MCF 10A (cell line): Measurements from ENCODE around the gene SEMA4D. TPM values are rescaled to one million over a fixed set of nuclear protein-coding genes. Genes with fewer than 3 reads are reported as not detected.

Experiments
- BruUV-seq: library from RNA; stranded (reverse); fragments of 400-500 nt; replicated peaks from 2 replicates; lab custom pipeline; 2021; lab: Mats Ljungman, UMichigan
- CTCF ChIA-PET: fragments of 300-600 bp; sonication (Branson Sonifier 250); formaldehyde crosslinking; extraction: SDS; loops from one replicate; lab custom pipeline; 2021; ENCODE audit warnings: antibody characterized with exemption, inconsistent platforms; lab: Yijun Ruan, JAX
- POLR2A ChIA-PET: fragments of 300-600, 350-650 bp; sonication (Branson Sonifier 250); formaldehyde crosslinking; extraction: SDS; loops from one replicate; lab custom pipeline; 2020; ENCODE audit warnings: antibody characterized with exemption, inconsistent platforms; lab: Yijun Ruan, JAX
- DNase-seq: peaks from one replicate; pipeline ENCODE4 v3.0.0-alpha.2; 2018; ENCODE audit not compliant: unreplicated experiment
- H3K27ac Mint-ChIP-seq: one replicate; pipeline ENCODE4 v1.8.0; 2022; ENCODE audit warnings: mild to moderate bottlenecking, low read depth, mixed read lengths; ENCODE audit not compliant: unreplicated experiment
- H3K27me3 Mint-ChIP-seq: one replicate; pipeline ENCODE4 v1.8.0; 2022; ENCODE audit warnings: mixed read lengths; ENCODE audit not compliant: insufficient read depth, unreplicated experiment
- H3K36me3 Mint-ChIP-seq: one replicate; pipeline ENCODE4 v1.8.0; 2022; ENCODE audit warnings: mild to moderate bottlenecking, moderate library complexity, mixed read lengths; ENCODE audit not compliant: insufficient read depth, unreplicated experiment
- H3K4me1 Mint-ChIP-seq: one replicate; pipeline ENCODE4 v1.8.0; 2022; ENCODE audit warnings: mixed read lengths; ENCODE audit not compliant: insufficient read depth, unreplicated experiment
- H3K4me3 Mint-ChIP-seq: one replicate; pipeline ENCODE4 v1.8.0; 2022; ENCODE audit warnings: mild to moderate bottlenecking, moderate library complexity, mixed read lengths; ENCODE audit not compliant: unreplicated experiment
- H3K9me3 Mint-ChIP-seq: one replicate; pipeline ENCODE4 v1.8.0; 2022; ENCODE audit warnings: mixed read lengths; ENCODE audit not compliant: unreplicated experiment
- intact Hi-C: fragments of 100-400 bp; cut with micrococcal nuclease; formaldehyde crosslinking; loops from 2 replicates; pipeline ENCODE4 v1.14.1; 2022
- total RNA-seq: library from RNA; stranded (reverse); gene quantifications from 2 replicates; pipeline ENCODE4 v1.2.3, GENCODE V29; 2022
- TF ChIP-seq, protein P1 (sequence below): fragments of 200-600 bp; IDR thresholded peaks from one replicate; pipeline ENCODE4 v1.8.0; 2022; ENCODE audit warnings: antibody characterized with exemption, mild to moderate bottlenecking; ENCODE audit not compliant: unreplicated experiment

The SEMA4D gene
- total RNA-seq, 1 experiment from 2014 or later = 4.2 TPM

DNA sequence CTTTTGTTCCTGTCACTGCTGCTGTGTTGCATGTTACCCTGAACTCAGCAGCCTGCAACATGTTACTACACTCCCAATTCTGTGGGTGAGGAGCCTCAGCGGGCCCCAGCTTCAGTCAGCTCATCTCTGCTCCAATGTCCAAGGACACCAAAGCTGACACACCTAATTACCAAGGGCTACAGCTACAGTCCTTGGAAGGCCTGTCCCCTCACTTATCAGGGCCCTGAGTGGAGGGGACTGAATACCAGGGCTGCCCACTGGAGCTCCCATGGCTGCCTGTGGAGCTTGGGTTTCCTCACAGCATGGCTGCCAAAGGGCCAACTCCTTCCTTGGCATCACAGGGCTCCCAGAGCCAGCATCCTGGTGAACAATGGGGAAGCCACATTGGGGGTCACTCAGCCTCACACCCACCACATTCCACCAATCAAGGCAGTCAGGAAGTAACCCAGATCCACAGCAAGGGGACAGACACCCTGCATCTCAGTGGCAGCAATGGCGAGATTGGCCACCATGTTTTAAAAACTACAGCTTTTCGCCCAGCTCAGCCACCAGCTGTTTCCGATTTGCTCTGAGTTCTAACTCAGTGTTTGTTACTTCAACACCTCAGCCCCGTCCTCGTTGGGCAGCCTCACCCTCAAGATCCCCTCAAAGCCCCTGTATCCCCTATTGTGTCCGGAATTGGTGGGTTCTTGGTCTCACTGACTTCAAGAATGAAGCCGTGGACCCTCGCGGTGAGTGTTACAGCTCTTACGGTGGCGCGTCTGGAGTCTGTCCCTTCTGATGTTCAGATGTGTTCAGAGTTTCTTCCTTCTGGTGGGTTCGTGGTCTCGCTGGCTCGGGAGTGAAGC lies 18.9 kb downstream of the SEMA4D start:
- Mint-ChIP-seq H3K27ac (no peak overlapping the region), H3K9me3 (no peaks in the 10 kb centered on the region), H3K4me1 (no peaks in the 10 kb centered on the region), H3K36me3 (no peaks in the 10 kb centered on the region), H3K27me3 (no peaks in the 10 kb centered on the region), H3K4me3 (no peak overlapping the region)
- ChIA-PET CTCF (interaction anchor here (1.7 kb wide), 1 partner anchor 70 kb away, joined by 5 read pairs; no protein-coding TSS in a partner anchor), POLR2A (no interaction called here)
- TF ChIP-seq, protein P1, sequence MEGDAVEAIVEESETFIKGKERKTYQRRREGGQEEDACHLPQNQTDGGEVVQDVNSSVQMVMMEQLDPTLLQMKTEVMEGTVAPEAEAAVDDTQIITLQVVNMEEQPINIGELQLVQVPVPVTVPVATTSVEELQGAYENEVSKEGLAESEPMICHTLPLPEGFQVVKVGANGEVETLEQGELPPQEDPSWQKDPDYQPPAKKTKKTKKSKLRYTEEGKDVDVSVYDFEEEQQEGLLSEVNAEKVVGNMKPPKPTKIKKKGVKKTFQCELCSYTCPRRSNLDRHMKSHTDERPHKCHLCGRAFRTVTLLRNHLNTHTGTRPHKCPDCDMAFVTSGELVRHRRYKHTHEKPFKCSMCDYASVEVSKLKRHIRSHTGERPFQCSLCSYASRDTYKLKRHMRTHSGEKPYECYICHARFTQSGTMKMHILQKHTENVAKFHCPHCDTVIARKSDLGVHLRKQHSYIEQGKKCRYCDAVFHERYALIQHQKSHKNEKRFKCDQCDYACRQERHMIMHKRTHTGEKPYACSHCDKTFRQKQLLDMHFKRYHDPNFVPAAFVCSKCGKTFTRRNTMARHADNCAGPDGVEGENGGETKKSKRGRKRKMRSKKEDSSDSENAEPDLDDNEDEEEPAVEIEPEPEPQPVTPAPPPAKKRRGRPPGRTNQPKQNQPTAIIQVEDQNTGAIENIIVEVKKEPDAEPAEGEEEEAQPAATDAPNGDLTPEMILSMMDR = no peak
- intact Hi-C loops = no loop called here
- BruUV-seq = no TSS peak
- DNase-seq = no peak

DNA sequence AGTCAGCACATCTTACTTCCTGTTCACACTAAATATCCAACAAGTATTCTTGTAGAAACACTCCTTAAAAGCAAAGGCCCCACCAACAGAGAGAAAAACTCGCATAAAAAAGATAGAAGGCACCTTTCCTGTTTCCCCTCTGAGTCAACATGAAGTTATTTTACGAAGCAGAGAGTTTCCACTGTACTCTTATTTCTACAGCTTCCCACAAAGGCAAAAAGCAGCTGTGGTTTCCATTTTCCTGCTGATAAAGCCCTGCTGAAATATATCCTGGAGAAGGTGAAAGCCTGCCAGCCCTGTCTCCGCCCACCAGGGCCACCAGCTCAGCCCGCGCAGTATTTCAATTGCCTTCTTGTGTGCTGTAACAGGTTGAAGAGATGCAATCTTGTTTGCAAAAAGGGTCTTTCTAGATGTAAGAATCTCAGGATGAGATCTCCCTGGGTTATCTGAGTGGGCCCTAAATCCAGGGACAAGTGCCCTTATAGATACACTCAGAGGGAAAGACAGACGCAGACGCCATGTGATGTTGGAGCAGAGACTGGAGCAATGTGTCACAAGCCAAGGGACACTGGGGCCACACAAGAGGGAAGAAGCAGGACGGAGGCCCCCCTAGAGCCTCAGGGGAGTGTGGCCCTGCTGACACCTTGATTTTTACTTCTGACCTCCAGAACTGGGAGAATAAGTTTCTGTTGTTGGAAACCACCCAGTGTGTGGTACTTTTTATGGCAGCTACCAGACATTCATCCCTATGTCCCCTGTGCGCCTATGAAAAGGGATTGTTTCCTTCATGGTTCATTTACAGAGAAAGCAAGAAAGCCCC lies 19.9 kb downstream of the SEMA4D start:
- ChIA-PET POLR2A (no interaction called here), CTCF (interaction anchor here (1.7 kb wide), 1 partner anchor 71 kb away, joined by 5 read pairs; no protein-coding TSS in a partner anchor)
- H3K9me3 Mint-ChIP-seq = no peaks in the 10 kb centered on the region
- no peaks in the 10 kb centered on the region for H3K27me3 Mint-ChIP-seq
- no peak overlapping the region for H3K4me3 Mint-ChIP-seq
- H3K4me1 Mint-ChIP-seq = no peaks in the 10 kb centered on the region
- TF ChIP-seq, protein P1 = no peak
- H3K27ac Mint-ChIP-seq = no peak overlapping the region
- no peaks in the 10 kb centered on the region for H3K36me3 Mint-ChIP-seq
- intact Hi-C loops = no loop called here
- no TSS peak for BruUV-seq
- no peak for DNase-seq

DNA sequence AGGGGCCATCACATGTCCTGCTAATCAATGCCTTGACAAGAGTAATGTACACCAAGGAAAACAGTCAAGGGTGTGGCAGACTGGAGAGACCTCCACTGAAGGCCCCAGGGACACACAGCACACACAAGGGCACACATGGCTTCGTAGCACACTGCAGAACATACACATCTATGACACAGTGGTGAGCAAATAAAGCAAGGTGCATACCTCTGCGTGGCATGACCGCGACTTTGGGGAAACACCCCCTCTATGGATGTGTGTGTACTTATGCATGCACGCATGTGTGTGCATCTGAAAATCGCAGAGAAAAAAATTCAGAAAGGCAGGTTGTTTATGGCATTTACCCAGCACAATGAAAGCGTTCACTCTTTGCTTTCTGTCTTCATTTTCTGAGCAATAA lies 20.5 kb downstream of the SEMA4D start:
- ChIA-PET CTCF (no interaction called here), POLR2A (no interaction called here)
- no peak overlapping the region for H3K27ac Mint-ChIP-seq
- H3K36me3 Mint-ChIP-seq = no peaks in the 10 kb centered on the region
- H3K27me3 Mint-ChIP-seq = no peaks in the 10 kb centered on the region
- intact Hi-C loops = no loop called here
- no peaks in the 10 kb centered on the region for H3K9me3 Mint-ChIP-seq
- no TSS peak for BruUV-seq
- no peaks in the 10 kb centered on the region for H3K4me1 Mint-ChIP-seq
- TF ChIP-seq, protein P1 = no peak
- H3K4me3 Mint-ChIP-seq = no peak overlapping the region
- DNase-seq = no peak

DNA sequence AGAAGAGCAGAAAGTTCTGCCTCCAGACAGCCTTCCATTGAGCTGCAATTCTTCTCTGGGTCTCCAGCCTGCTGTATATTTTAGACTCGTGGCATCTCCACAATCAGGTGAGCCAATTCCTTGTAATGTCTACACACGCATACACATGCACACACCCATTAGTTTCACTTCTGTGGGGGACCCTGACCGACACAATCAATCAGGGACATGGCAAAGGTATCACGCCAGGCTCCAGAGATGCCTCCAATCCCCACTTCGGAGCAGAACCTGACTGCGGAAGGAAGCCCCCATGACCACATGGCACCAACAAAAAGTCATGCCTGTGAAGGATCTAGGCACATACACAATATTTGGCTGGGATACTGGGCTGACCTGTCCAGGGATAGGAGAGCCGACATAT lies 21.4 kb downstream of the SEMA4D start:
- TF ChIP-seq, protein P1 = no peak
- H3K9me3 Mint-ChIP-seq = no peaks in the 10 kb centered on the region
- intact Hi-C loops = no loop called here
- no TSS peak for BruUV-seq
- no peaks in the 10 kb centered on the region for H3K27me3 Mint-ChIP-seq
- CTCF ChIA-PET = no interaction called here
- no peak for DNase-seq
- POLR2A ChIA-PET = no interaction called here
- H3K4me1 Mint-ChIP-seq = no peaks in the 10 kb centered on the region
- H3K4me3 Mint-ChIP-seq = no peak overlapping the region
- no peaks in the 10 kb centered on the region for H3K36me3 Mint-ChIP-seq
- H3K27ac Mint-ChIP-seq = no peak overlapping the region
